G401.6 (cell line): ENCODE measurements around the gene TMEM97.

ENCODE experiments used
- FAIRE-seq: peaks from 2 replicates; lab custom pipeline; 2012; peaks lifted over from hg19 to GRCh38; lab: Jason Lieb, UNC

TMEM97 gene

GRCh38 chr17:28317099-28317965 lies 1.7 kb upstream of the TMEM97 start:
- no peak for FAIRE-seq

GRCh38 chr17:28317966-28318758 lies 838 bp upstream of the TMEM97 start:
- FAIRE-seq, result no peak

GRCh38 chr17:28319598-28319935 lies 567 bp downstream of the TMEM97 start:
- FAIRE-seq, result no peak

DNA sequence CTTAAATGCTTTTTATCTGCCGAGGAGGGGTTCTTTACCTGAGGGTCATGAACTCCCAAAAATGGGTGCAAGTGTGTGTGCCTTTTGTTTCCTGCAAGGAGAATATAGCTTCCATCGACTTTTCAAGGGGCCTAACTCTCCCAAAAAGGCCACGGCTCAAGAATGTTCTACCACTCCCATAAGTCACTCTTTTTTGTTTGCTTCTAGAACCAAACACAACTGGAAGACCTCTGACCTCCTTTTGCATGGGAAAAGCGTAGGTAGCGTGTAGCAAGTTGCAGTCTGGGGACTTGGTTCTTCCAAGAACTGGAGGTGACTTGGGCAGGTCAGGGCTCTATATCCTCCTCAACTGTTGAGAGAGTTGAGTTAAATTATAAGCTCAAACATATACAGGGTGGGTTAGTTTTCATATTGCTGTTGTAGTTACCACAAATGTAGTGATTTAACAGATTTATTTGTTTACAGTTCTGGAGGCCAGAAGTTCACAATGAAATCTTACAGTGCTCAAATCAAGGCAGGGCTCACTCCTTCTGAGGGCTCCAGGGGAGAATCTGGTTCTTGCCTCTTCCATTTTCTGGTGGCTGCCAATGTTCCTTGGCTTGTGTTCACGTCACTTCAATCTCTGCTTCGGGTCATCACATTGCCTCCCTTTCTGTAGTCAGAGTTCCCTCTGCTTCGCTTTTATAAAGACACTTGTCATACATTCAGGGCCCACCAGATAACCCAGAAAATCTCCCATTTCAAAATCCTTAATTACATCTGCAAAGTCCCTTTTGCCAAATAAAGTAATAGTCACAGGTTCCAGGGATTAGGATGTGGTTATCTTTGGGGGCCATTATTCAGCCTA lies 1.4 kb downstream of the TMEM97 start:
- no peak for FAIRE-seq

GRCh38 chr17:28324267-28324745 lies 5.3 kb downstream of the TMEM97 start:
- FAIRE-seq, result no peak

GRCh38 chr17:28324781-28325180 lies 5.8 kb downstream of the TMEM97 start:
- no peak for FAIRE-seq

DNA sequence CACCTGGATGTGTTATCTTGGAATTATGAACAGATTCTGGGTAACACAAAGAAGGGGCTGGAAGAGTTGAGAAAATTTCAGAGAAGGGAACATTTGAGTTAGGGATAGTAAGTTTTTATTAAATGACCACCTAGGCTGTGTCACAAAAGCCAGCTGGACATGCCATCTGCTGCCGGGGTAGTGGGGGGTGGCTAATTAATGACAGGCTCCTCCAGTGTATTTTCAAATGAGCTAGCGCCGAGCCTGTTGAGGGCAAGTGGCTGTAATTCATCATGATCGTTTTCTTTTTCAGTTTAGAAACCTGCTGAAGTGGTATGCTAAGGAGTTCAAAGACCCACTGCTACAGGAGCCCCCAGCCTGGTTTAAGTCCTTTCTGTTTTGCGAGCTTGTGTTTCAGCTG lies 6.2 kb downstream of the TMEM97 start:
- FAIRE-seq, result no peak

DNA sequence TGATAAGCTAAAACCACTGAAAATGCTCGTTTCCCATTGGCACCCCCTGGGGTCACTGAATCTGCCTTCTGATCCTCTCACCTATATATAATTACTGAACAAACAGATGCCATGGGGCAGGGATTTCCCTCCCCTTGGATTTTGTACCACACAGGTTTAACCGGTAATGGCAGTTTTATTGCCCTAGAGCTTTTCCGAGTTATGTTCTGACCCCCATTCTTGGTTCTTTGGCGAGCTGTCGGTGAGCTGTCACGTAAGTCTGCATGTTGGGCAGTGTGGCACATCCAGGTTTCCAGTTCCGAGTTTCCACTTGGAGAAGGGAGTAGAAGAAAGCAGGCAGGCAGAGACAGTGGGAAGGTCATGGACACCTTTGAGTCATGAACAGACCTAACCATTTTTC lies 7.1 kb downstream of the TMEM97 start:
- no peak for FAIRE-seq

- FAIRE-seq, result no peak
Observed at GRCh38 chr17:28327031-28327607, 8.1 kb downstream of the TMEM97 start.

DNA sequence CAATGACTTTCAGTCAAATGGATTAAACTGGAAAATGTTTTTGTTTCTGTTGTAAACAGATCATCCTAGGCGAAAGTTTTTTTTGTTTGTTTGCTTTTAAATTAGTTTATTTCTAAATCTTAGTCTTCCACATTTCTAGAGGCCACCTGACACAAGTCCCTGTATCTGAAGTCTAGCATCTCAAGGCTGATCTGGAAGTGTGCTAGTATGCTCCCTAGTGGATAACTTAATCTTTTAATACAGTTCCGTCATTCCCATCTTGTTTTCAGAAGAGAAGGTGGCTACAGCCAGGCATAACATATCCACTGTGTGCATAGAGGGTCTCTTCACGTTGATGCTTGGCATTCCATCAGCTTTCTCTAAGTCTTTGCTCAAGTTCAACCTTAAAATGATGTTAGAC lies 8.7 kb downstream of the TMEM97 start:
- peak; percentile 65 for FAIRE-seq

GRCh38 chr17:28328325-28328724 lies 9.3 kb downstream of the TMEM97 start:
- no peak for FAIRE-seq

- FAIRE-seq, result no peak
Observed at GRCh38 chr17:28330671-28331070, 11.7 kb downstream of the TMEM97 start.

DNA sequence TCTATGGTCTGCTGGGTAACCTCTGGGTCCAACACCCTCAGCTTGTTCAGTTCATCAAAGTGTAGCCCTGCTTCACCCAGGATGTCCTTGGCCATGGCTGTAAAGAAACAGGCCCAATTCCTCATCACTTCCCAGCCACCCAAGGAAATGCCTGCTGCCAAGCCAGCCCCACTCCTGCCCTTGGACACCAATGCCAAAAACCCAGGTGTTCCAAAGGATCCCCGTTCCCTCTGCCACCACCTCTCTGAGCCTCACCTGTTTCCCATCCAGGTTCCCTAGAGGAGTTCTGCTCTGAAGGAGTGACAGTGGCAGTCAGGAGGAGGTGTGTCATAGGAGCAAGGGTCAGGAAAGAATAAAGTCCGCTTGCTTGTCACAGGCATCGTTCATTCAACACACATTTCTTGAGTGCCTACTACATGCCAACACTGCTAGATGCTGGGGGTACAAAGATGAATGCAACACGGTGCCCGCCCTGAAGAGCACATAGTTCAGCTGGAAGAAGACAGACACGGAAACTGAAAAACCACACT lies 13.0 kb downstream of the TMEM97 start:
- FAIRE-seq, result no peak

GRCh38 chr17:28333083-28333746 lies 14.2 kb downstream of the TMEM97 start:
- no peak for FAIRE-seq

- FAIRE-seq, result no peak
Observed at GRCh38 chr17:28334171-28334570, 15.2 kb downstream of the TMEM97 start.

GRCh38 chr17:28334666-28335200 lies 15.7 kb downstream of the TMEM97 start:
- no peak for FAIRE-seq

DNA sequence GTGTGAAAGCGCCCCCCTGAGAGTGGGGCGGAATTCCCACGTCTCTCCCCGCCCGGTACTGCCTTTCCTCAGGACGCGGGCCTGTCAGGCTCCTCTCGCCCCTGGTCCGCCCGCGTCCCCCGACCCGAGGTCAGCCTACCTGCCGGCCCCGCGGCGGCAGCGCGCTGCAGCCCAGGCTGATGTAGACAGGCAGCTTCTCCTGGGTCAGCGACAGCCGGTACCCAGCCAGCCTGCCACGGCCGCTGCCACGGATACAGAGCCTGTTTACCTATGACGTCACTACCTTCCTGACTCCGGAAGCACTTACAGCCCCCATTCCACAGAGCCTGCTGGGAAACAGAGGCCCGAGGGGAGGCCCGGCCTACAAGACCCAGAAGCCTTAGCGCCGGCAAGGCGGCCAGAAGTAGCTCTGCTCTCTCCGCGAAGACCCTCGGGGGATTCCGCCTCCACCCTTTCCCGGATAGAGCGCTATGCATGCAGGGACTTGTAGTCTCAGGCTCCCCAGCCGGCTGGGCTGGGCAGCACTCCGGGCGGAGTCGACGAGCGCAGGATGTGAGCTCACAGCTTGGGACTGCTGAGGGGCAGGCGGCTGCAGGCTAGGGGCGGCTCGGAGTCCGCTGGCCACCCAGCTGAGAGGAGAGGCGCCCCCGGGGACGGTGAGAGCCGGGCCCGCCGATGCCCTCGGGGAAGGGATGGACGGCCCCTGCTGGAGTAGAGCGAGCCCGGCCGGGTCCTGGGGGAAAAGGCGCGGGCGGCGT lies 16.4 kb downstream of the TMEM97 start, which contains the start of the genes IFT20 and TNFAIP1:
Gene IFT20 (minus strand): TSS at position 272 of the 758 bp plus-strand sequence. CDS start 3,487 bp downstream, outside the sequence.
Gene TNFAIP1 (plus strand): TSS at position 561 of the 758 bp plus-strand sequence. CDS start 3,761 bp downstream, outside the sequence.
- FAIRE-seq, result peak; percentile 98

DNA sequence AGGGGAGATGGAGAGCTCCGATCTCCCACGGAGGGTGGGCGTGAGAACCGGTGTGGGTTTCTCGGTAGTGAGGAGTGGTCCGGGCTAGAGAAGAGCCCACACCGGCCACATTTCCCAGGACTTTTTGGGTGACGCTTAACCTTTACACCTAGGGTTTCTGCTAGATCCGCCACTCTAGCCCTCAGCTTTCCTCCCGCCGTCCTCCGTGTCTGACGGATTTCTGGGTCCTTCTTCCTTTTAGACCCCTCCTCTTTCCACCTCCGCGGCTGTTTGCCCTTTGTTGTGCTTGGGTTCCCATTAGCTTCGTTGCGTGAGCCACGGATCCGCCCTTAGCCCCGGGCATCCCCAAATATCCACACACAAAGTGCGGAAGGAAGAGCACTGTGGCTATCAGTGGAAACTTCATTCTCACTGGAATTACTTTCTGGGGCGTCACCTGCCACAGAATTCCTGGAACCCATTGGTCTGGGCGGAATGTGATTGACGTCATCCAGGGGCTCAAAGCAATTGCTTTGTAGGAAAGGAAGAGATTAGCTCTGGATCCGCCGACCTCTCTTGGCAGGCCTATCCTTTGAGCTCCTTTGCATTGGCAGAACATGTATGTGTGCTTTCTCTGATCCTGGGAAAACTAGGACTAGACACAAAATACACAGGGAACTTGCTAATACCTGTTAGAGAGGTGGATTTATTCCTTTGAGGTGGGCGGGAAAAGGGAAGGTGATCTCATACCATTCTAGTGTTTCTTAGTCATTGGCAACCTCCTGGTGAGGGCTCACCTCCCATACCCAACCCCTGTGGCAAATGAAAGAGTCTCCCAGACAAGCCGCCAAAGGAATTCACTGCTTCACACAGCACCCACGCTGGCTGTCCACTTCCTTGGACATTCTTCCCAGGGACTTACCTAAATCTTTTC lies 17.2 kb downstream of the TMEM97 start:
- FAIRE-seq, result no peak
